K562 (cell line): ENCODE results near the gene ULK1. TPM values are rescaled to one million over a fixed set of nuclear protein-coding genes. Genes with fewer than 3 reads are reported as not detected.

ENCODE experiments used
- ATAC-seq: fragments of 200-7000 bp; cut with Tn5 transposase; 3 replicates; pipeline ENCODE4 v1.9.1; 2020; ENCODE audit warnings: moderate library complexity
- BruUV-seq: library from RNA; stranded (reverse); fragments of 400-500 nt; replicated peaks from 2 replicates; lab custom pipeline; 2021; lab: Mats Ljungman, UMichigan
- CTCF ChIA-PET: fragments of 300-600 bp; formaldehyde crosslinking; extraction: SDS; loops from one replicate; lab custom pipeline; 2021; ENCODE audit warnings: low intra/inter-chr PET ratio; lab: Yijun Ruan, JAX
- POLR2A ChIA-PET: fragments of 300-600, 350-650 bp; sonication (Branson Sonifier 250); formaldehyde crosslinking; extraction: SDS; loops from one replicate; lab custom pipeline; 2021; ENCODE audit warnings: antibody characterized with exemption, inconsistent platforms; lab: Yijun Ruan, JAX
- DNase-seq, 4 experiments: peaks; one replicate each; pipeline versions ENCODE4 v3.0.0 to v3.0.0-alpha.2; 2011 to 2018; ENCODE audit warnings: low spot score in 3 of 4, mixed read lengths in 3 of 4; ENCODE audit errors: extremely low read depth in 1 of 4
- FAIRE-seq: peaks from 2 replicates; lab custom pipeline; 2011; peaks lifted over from hg19 to GRCh38; lab: Jason Lieb, UNC
- H2AFZ ChIP-seq: 2 replicates; pipeline ENCODE4 v1.6.0; 2011; ENCODE audit warnings: low read depth, low read length, control low read depth, inconsistent platforms
- H3K27ac ChIP-seq: fragments of 200-600 bp; 3 replicates; pipeline ENCODE4 v1.8.0; 2011; ENCODE audit warnings: low read depth, mild to moderate bottlenecking, control low read depth, inconsistent platforms, low read length, moderate library complexity, mixed read lengths; ENCODE audit errors: extremely low read depth
- H3K27me3 ChIP-seq, 2 experiments: fragments of 300-600 bp in 1 of 2; 2 replicates in 1 of 2; 3 replicates in 1 of 2; pipeline versions ENCODE4 v1.6.0 to v1.8.0; 2011; ENCODE audit warnings: inconsistent platforms in 2 of 2, low read length in 2 of 2, mild to moderate bottlenecking in 1 of 2, mixed read lengths in 1 of 2, moderate library complexity in 1 of 2; ENCODE audit not compliant: control insufficient read depth in 2 of 2, insufficient read depth in 2 of 2
- H3K36me3 ChIP-seq: fragments of 300-600 bp; 3 replicates; pipeline ENCODE4 v1.8.0; 2011; ENCODE audit warnings: mild to moderate bottlenecking, low read length, inconsistent platforms; ENCODE audit not compliant: control insufficient read depth, insufficient read depth
- H3K4me1 ChIP-seq, 2 experiments: fragments of 200-600 bp in 1 of 2; replicated peaks in 1 of 2; 2 replicates in 1 of 2; 3 replicates in 1 of 2; pipeline versions ENCODE4 v1.5.1 to v1.8.0; 2011; ENCODE audit warnings: inconsistent platforms in 2 of 2, low read length in 2 of 2, mild to moderate bottlenecking in 1 of 2, mixed read lengths in 1 of 2, moderate library complexity in 1 of 2; ENCODE audit not compliant: control insufficient read depth in 2 of 2, insufficient read depth in 2 of 2
- H3K4me2 ChIP-seq: 2 replicates; pipeline ENCODE4 v1.6.1; 2011; ENCODE audit warnings: low read length, control low read depth, inconsistent platforms, mixed read lengths; ENCODE audit not compliant: insufficient read depth
- H3K4me3 ChIP-seq: fragments of 200-600 bp; sonication (generic), shearing (Covaris generic); 2 replicates; pipeline ENCODE4 v1.5.1; 2016; ENCODE audit warnings: control low read depth, inconsistent platforms
- H3K79me2 ChIP-seq: fragments of 200-600 bp; 3 replicates; pipeline ENCODE4 v1.8.0; 2011; ENCODE audit warnings: low read length, inconsistent platforms; ENCODE audit not compliant: control insufficient read depth, insufficient read depth
- H3K9ac ChIP-seq, 2 experiments: 2 replicates each; pipeline versions ENCODE4 v1.6.0 to v1.6.1; 2011; ENCODE audit warnings: low read depth in 2 of 2, low read length in 2 of 2, control low read depth in 1 of 2, inconsistent platforms in 1 of 2, mild to moderate bottlenecking in 1 of 2, mixed read lengths in 1 of 2; ENCODE audit not compliant: insufficient read depth in 1 of 2
- H3K9me1 ChIP-seq: one replicate; pipeline ENCODE4 v1.6.0; 2011; ENCODE audit warnings: inconsistent platforms, mild to moderate bottlenecking, low read length, moderate library complexity; ENCODE audit not compliant: control insufficient read depth, insufficient read depth
- H3K9me3 ChIP-seq: replicated peaks from 2 replicates; pipeline ENCODE4 v1.5.1; 2011; ENCODE audit warnings: low read depth, low read length, inconsistent platforms; ENCODE audit not compliant: control insufficient read depth, insufficient read depth
- H4K20me1 ChIP-seq: replicated peaks from 2 replicates; pipeline ENCODE4 v1.6.1; 2011; ENCODE audit warnings: low read length, inconsistent platforms, mixed read lengths; ENCODE audit not compliant: control insufficient read depth, insufficient read depth
- TBP ChIP-seq: optimal IDR thresholded peaks from 2 replicates; pipeline ENCODE3; 2011; ENCODE audit warnings: low read depth, low read length, improper control_type of control experiment
- YY1 ChIP-seq, 3 experiments: IDR thresholded peaks; 2 replicates each; pipeline ENCODE4 v1.6.1; 2011; ENCODE audit warnings: low read length in 2 of 3, mild to moderate bottlenecking in 2 of 3, moderate library complexity in 2 of 3, borderline replicate concordance in 1 of 3, control low read depth in 1 of 3, low read depth in 1 of 3; ENCODE audit not compliant: insufficient read depth in 3 of 3, insufficient replicate concordance in 2 of 3, control insufficient read depth in 1 of 3, insufficient read length in 1 of 3; ENCODE audit errors: extremely low read depth in 1 of 3
- ZNF143 ChIP-seq: sonication (generic); formaldehyde crosslinking; IDR thresholded peaks from 2 replicates; pipeline ENCODE4 v1.9.0; 2022; ENCODE audit warnings: mild to moderate bottlenecking, missing genetic modification reagents
- WGBS: fragments of 100-300 bp; shearing (Covaris generic); methylation state at CpG from one replicate; pipeline ENCODE4 v1.1.6; 2016; ENCODE audit warnings: low coverage, mixed read lengths; ENCODE audit not compliant: insufficient coverage; ENCODE audit errors: missing lambda C conversion rate; 5-methylcytosine and 5-hydroxymethylcytosine counted together
- in situ Hi-C: fragments of 300-500 bp; cut with MboI; formaldehyde crosslinking; loops from 4 replicates; pipeline ENCODE4 v1.15.0; 2018; ENCODE audit warnings: inconsistent platforms, mixed read lengths
- intact Hi-C: fragments of 100-400 bp; cut with micrococcal nuclease; formaldehyde crosslinking; loops from 2 replicates; pipeline ENCODE4 v1.14.2; 2022
- polyA plus RNA-seq, 8 experiments: library from polyadenylated mRNA; depleted of rRNA in 4 of 8; stranded (reverse) in 5 of 8; unstranded in 3 of 8; fragments of >200 nt; fragmentation: Nextera tagmentation in 2 of 8; fragmentation: Illumina TruSeq in 1 of 8; extraction: Ambion mirVana in 2 of 8; extraction: Trizol in 1 of 8; gene quantifications; 2 replicates each; pipeline versions ENCODE4 v1.2.1 to v1.2.3, GENCODE V29; 2011 to 2014; ENCODE audit warnings: inconsistent platforms in 1 of 8, missing spikeins in 1 of 8
- total RNA-seq, 7 experiments: library from RNA; depleted of rRNA in 6 of 7; stranded (reverse); fragments of >200 nt in 6 of 7; fragmentation: Illumina TruSeq in 2 of 7; extraction: Trizol in 2 of 7; gene quantifications; 2 replicates each; pipeline versions ENCODE4 v1.2.1 to v1.2.3, GENCODE V29; 2011 to 2021; ENCODE audit warnings: low replicate concordance in 1 of 7
- TF ChIP-seq, protein P1 (sequence below): sonication (generic); formaldehyde crosslinking; IDR thresholded peaks from 2 replicates; pipeline ENCODE4 v1.8.1; 2023; ENCODE audit warnings: missing genetic modification reagents, mild to moderate bottlenecking, borderline replicate concordance

Gene ULK1
- total and polyA plus RNA-seq, 9 of the 15 experiments (the other 6 are each of a cell fraction or from before 2014, with no cell fraction given): 0.15 to 29.4 (median 2.5) TPM

DNA sequence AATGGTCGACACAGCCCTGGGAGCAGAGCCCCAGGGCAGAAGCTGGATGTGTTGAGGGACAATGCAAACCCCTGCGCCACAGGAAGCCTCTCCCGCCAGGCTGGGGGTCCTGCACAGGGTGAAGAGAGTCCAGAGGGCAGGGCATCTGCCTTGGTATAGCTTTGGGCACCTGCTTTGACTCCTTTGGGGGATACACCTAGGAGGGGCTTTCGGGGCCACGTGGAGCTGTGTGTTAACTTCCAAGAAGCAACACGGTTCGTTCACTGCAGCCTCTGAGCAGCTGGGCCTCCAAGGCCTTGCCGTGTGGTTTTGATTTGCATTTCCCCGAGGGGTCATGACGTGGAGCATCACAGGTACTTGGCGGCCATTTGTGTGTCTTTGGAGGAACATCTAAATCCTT is 28.8 kb downstream of the ULK1 start:
- H3K27me3 ChIP-seq: no peaks in the 10 kb centered on the region
- H3K4me2 ChIP-seq: no peak overlapping the region
- no peak overlapping the region for H2AFZ ChIP-seq
- TF ChIP-seq YY1 (IDR thresholded peaks at IDR 0.05; ENCODE audit: borderline replicate concordance in 1 of 3, control insufficient read depth in 1 of 3, extremely low read depth in 1 of 3, insufficient read depth in 3 of 3, insufficient read length in 1 of 3, insufficient replicate concordance in 2 of 3, low read depth in 1 of 3, low read length in 2 of 3): peak in 1 of 3 experiments; percentile 17
- no peak for TF ChIP-seq TBP
- TF ChIP-seq ZNF143 (CRISPR knock-in tag): no peak
- TF ChIP-seq, protein P1, sequence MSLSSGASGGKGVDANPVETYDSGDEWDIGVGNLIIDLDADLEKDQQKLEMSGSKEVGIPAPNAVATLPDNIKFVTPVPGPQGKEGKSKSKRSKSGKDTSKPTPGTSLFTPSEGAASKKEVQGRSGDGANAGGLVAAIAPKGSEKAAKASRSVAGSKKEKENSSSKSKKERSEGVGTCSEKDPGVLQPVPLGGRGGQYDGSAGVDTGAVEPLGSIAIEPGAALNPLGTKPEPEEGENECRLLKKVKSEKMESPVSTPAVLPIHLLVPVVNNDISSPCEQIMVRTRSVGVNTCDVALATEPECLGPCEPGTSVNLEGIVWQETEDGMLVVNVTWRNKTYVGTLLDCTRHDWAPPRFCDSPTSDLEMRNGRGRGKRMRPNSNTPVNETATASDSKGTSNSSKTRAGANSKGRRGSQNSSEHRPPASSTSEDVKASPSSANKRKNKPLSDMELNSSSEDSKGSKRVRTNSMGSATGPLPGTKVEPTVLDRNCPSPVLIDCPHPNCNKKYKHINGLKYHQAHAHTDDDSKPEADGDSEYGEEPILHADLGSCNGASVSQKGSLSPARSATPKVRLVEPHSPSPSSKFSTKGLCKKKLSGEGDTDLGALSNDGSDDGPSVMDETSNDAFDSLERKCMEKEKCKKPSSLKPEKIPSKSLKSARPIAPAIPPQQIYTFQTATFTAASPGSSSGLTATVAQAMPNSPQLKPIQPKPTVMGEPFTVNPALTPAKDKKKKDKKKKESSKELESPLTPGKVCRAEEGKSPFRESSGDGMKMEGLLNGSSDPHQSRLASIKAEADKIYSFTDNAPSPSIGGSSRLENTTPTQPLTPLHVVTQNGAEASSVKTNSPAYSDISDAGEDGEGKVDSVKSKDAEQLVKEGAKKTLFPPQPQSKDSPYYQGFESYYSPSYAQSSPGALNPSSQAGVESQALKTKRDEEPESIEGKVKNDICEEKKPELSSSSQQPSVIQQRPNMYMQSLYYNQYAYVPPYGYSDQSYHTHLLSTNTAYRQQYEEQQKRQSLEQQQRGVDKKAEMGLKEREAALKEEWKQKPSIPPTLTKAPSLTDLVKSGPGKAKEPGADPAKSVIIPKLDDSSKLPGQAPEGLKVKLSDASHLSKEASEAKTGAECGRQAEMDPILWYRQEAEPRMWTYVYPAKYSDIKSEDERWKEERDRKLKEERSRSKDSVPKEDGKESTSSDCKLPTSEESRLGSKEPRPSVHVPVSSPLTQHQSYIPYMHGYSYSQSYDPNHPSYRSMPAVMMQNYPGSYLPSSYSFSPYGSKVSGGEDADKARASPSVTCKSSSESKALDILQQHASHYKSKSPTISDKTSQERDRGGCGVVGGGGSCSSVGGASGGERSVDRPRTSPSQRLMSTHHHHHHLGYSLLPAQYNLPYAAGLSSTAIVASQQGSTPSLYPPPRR: no peak
- no peak overlapping the region for H3K9ac ChIP-seq
- H3K4me3 ChIP-seq: no peak overlapping the region
- ChIA-PET POLR2A (interaction anchor here (0.6 to 2.6 kb wide), 4 partner anchors 12 to 558 kb away, joined by 3 to 9 read pairs (median 6); no protein-coding TSS in a partner anchor), CTCF (no interaction called here)
- H3K27ac ChIP-seq: no peak overlapping the region
- WGBS: 59% methylated on average over 10 of the region's 11 CpGs
- no peaks in the 10 kb centered on the region for H3K9me3 ChIP-seq
- in situ Hi-C loops: no loop called here
- H3K9me1 ChIP-seq: no peaks in the 10 kb centered on the region
- ATAC-seq (no peak; the same call in 2 of the 3 replicates), DNase-seq (no peak), FAIRE-seq (no peak)
- no peaks in the 10 kb centered on the region for H3K79me2 ChIP-seq
- BruUV-seq: no TSS peak
- intact Hi-C loops: no loop called here
- H4K20me1 ChIP-seq: no peaks in the 10 kb centered on the region
- H3K4me1 ChIP-seq: peaks cover 6 to 19% of the 10 kb centered on the region in 2 experiments; a peak in 4 of 5 replicates
- H3K36me3 ChIP-seq: peaks cover 4% of the 10 kb centered on the region; the same call in 1 of the 3 replicates
